ENCODE measurements around the gene SPINK8.
"Not testable (repeated sequence)": the region's sequence is repeated elsewhere in the genome, so short reads cannot be mapped to it uniquely, and the experiment has no call there.

Gene SPINK8

GRCh38 chr3:48276911-48277641 is 56.4 kb downstream of the SPINK8 start:
- no peak for FAIRE-seq

- FAIRE-seq = no peak
These were observed 58.0 kb downstream of the SPINK8 start for GRCh38 chr3:48275287-48276027.

- FAIRE-seq = no peak
These were observed 59.0 kb downstream of the SPINK8 start for GRCh38 chr3:48274452-48274851.

GRCh38 chr3:48273594-48274211 is 59.8 kb downstream of the SPINK8 start:
- FAIRE-seq = no peak

GRCh38 chr3:48271763-48272498 is 61.5 kb downstream of the SPINK8 start:
- no peak for FAIRE-seq

DNA sequence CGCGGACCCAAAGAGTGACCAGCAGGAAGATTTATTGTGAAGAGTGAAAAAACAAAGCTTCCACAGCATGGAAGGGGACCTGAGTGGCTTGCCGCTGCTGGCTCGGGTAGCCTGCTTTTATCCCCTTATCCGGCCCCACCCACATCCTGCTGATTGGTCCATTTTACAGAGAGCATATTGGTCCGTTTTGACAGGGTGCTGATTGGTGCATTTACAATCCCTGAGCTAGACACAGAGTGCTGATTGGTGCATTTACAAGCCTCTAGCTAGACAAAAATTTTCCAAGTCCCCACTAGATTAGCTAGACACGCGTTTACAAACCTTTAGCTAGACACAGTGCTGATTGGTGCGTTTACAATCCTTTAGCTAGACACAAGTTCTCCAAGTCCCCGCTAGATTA is 62.2 kb downstream of the SPINK8 start:
- FAIRE-seq = not testable (repeated sequence)

DNA sequence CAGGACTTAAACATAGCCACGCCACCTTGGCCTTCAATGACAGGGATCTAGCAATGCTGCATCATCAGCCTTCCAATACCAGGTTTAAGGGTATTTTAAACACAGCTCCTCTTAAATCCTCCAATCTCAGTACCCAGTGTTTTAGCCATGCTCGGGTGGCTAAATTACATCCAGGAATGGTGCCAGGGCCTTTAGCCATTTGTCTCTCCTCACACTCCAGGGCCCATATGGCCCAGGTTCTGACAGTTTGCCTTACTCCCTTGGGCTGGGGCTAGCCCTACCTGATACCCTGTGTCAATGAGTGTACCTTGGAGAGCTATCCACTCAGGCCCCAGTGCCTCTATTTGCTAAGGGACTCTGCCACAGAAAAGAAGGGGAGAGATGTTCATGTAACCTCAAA is 63.2 kb downstream of the SPINK8 start:
- no peak for FAIRE-seq

- FAIRE-seq = no peak
These were observed 63.9 kb downstream of the SPINK8 start for GRCh38 chr3:48269592-48269991.

- FAIRE-seq = no peak
These were observed 64.4 kb downstream of the SPINK8 start for GRCh38 chr3:48268936-48269561.

DNA sequence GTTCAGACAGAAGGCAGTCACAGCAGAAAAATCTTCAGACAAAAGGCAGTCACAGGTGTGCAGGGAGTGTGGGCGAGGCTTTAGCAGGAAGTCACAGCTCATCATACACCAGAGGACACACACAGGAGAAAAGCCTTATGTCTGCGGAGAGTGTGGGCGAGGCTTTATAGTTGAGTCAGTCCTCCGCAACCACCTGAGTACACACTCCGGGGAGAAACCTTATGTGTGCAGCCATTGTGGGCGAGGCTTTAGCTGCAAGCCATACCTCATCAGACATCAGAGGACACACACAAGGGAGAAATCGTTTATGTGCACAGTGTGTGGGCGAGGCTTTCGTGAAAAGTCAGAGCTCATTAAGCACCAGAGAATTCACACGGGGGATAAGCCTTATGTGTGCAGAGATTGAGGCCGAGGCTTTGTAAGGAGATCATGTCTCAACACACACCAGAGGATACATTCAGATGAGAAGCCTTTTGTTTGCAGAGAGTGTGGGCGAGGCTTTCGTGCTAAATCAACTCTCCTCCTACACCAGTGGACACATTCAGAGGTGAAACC is 65.0 kb downstream of the SPINK8 start:
- FAIRE-seq = no peak

GRCh38 chr3:48267782-48268181 is 65.7 kb downstream of the SPINK8 start:
- FAIRE-seq = no peak

- FAIRE-seq = no peak
These were observed 74.9 kb downstream of the SPINK8 start for GRCh38 chr3:48258530-48258929.
